Stimulated activated CD8-positive, alpha-beta memory T cell treated with anti-CD3 and anti-CD28 coated beads, Interleukin-7, amount 100 ng/mL, for 1 hour (primary cell): ENCODE results near the gene TICRR.
"Not testable (repeated sequence)": the region's sequence is repeated elsewhere in the genome, so short reads cannot be mapped to it uniquely, and the experiment has no call there.

Source experiments
- DNase-seq, 2 donors: peaks; one replicate each; pipeline ENCODE4 v3.0.0-alpha.2; 2020; ENCODE audit warnings: low read depth in 2 of 2

TICRR gene

GRCh38 chr15:89569090-89569745 is 6.1 kb upstream of the TICRR start:
- DNase-seq = no peak

GRCh38 chr15:89575656-89576416 is 567 bp downstream of the TICRR start:
- DNase-seq = no peak

GRCh38 chr15:89576417-89576773 is 1.1 kb downstream of the TICRR start:
- no peak for DNase-seq

- DNase-seq = no peak
Measured at GRCh38 chr15:89577776-89578115, 2.5 kb downstream of the TICRR start.

GRCh38 chr15:89578146-89578545 is 2.9 kb downstream of the TICRR start:
- DNase-seq = no peak

GRCh38 chr15:89580747-89581146 is 5.5 kb downstream of the TICRR start:
- DNase-seq = not testable (repeated sequence)

GRCh38 chr15:89586651-89587050 is 11.4 kb downstream of the TICRR start:
- no peak for DNase-seq

GRCh38 chr15:89587955-89588354 is 12.7 kb downstream of the TICRR start:
- no peak for DNase-seq

- DNase-seq = no peak
Measured at GRCh38 chr15:89591834-89592233, 16.6 kb downstream of the TICRR start.

GRCh38 chr15:89593018-89593417 is 17.7 kb downstream of the TICRR start:
- DNase-seq = no peak

GRCh38 chr15:89599021-89599420 is 23.8 kb downstream of the TICRR start:
- DNase-seq = no peak

GRCh38 chr15:89611317-89611716 is 36.0 kb downstream of the TICRR start:
- no peak for DNase-seq

GRCh38 chr15:89613031-89613430 is 37.8 kb downstream of the TICRR start:
- no peak for DNase-seq

- no peak for DNase-seq
Measured at GRCh38 chr15:89614164-89614563, 38.9 kb downstream of the TICRR start.

- DNase-seq = no peak
Measured at GRCh38 chr15:89615135-89615534, 39.9 kb downstream of the TICRR start.

GRCh38 chr15:89616228-89616627 is 41.0 kb downstream of the TICRR start:
- DNase-seq = no peak

GRCh38 chr15:89621547-89621946 is 46.3 kb downstream of the TICRR start:
- no peak for DNase-seq

- no peak for DNase-seq
Measured at GRCh38 chr15:89623165-89623564, 47.9 kb downstream of the TICRR start.

GRCh38 chr15:89625716-89626115 is 50.4 kb downstream of the TICRR start:
- DNase-seq = no peak

- DNase-seq = no peak
Measured at GRCh38 chr15:89627256-89627970, 52.1 kb downstream of the TICRR start.

GRCh38 chr15:89628301-89628700 is 53.0 kb downstream of the TICRR start:
- DNase-seq = no peak

- no peak for DNase-seq
Measured at GRCh38 chr15:89628806-89629715, 53.8 kb downstream of the TICRR start.
